GM13976 (cell line): Measurements from ENCODE around the gene CLCN7.

Experiments
- DNase-seq: peaks from one replicate; pipeline ENCODE4 v3.0.0; 2012; ENCODE audit warnings: low spot score
- CTCF ChIP-seq: IDR thresholded peaks from 2 replicates; pipeline ENCODE4 v1.5.1; 2012; ENCODE audit warnings: borderline replicate concordance, mild to moderate bottlenecking; ENCODE audit not compliant: insufficient read depth; ENCODE audit errors: extremely low read depth, missing control alignments, control extremely low read depth
- in situ Hi-C: fragments of 300-500 bp; cut with MboI; formaldehyde crosslinking; loops from one replicate; pipeline ENCODE4 v1.12.0; 2022; ENCODE audit warnings: low sequenced_read_pairs, mixed read lengths, inconsistent platforms; ENCODE audit not compliant: unreplicated experiment

Gene CLCN7

DNA sequence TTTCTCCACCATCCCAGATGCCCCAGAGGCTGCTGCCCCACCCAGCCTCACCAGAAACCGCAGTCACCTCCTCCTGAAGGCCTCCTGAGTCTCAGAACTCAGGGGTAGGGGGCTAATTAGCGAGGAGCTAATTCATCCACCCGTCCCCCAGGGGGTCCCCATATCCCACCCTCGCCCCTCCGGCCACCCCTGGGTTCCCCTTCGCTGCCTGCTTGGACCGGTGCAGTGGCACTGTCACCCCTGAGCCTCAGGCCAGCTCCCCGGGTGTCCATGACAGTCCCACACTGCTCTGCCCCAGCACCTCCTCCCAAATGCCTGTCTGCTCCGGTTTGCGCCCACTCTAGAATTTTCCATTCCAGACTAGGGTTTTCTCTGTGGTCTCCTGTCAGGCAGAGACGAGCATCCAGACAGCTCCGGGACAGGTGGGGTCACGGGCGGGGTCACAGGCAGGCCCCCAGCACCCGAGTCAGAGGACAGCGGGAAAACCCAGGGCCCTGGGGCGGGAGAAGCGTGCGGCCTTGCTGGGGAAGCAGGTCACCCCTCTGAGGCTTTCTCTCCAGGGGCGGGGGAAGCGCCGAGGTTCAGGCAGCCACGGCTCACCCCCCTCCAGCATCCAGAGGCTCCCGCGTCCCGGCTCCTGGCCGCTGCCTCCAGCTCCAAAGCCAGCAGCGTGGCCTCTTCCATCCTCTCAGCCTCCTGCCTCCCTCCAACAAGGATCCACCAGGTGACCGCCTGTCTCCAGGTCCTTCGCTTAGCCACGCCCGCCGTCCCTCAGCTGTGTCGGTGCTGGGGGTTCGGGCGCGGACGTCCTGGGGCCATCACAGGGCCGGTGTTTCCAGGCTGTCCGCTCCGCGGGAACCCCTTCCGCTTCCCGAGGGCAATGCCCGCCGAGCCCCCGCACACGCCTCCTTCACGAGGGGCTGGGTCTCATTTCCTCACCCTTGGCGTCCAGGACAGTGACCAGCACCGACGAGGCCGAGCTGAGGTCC is 47.1 kb downstream of the CLCN7 start:
- no peak for TF ChIP-seq CTCF
- in situ Hi-C loops = no loop called here
- DNase-seq = no peak

DNA sequence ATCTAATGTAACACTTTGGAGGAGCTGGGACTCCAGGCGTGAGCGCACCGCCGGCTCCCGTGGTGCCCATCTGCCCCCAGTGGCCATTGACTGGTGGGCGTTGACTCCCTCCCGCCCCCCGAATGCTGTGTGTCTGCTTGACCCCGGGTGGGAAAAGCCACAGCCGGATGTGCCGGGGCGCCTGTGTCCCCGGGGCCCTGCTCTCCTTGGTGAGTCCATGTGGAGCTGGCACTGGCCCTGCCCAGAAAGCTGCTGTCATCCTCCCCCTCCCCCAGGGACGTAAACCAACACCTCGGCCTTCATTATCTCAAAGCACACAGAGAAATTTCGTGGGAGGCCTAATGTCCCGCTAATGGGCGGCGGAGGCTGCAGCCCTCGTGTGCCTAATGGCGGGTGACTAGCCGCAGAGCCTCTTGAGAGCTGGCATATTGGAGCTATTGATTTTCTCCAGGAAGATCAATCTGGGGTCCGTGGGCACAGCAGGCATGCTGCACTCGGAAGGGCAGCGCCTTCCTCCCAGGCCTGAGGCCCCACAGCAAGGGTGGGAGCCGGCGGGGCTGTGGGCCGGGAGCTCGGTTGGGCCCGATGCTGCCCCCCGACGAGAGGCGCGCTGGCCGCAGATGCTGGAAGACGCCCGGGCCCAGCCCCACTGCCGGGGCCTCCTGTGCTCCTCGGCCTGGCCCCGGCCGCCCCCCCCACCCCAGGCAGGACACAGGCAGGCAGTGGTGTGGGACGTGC is 47.9 kb downstream of the CLCN7 start:
- DNase-seq = no peak
- no peak for TF ChIP-seq CTCF
- in situ Hi-C loops = no loop called here

DNA sequence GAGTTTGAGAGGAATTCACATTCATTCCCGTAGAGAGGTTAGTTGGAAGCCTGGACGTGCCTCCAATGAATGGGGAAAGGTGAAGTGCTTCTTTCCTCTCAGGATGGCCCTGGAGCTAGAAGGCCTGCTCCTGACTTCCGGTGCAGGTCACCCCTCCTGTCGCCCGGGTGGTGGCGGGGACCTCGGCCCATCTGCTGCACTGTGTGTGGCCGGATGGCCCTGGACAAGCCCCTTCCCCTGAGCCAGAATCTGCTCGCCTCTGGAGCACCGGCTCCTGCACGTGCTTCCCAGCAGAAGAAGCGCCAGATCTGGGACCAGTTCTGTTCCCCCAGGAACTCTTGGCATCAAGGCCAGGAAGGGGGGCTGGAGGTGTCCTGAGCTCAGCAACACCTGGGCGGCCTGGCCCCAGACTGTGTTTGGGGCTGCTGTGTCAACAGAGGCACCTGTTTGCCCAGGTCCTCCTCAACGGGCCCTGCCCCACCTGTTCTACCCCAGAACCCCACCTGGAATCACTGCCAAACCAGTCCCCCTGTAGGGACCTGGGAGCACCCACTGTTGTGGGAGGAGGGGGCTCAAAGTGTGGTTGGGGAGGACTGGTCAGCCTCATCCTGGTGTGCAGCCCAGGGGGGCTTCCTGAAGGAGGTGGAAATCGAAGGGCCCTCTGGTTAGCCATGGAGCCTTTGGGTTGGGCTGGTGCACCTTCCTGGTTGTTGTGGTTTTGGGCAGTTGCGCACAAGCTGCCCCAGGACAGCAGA is 49.0 kb downstream of the CLCN7 start:
- in situ Hi-C loops = no loop called here
- TF ChIP-seq CTCF = no peak
- DNase-seq = no peak

DNA sequence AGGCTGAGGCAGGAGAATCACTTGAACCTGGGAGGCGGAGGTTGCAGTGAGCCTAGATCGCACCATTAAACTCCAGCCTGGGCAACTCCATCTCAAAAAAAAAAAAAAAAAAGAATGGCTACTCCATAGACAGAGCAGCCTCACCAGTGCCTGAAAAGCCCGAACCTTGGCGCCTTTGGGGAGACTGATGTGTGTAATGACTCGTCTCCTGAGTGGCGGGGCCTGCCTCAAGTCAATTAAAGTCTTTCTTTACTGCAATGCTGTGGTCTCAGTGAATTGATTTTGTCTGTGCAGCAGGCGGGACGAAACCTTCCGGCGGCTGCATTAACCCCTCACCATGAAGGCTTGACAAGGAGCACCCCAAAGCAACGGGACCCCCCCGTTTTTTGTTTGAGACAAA is 50.8 kb downstream of the CLCN7 start:
- in situ Hi-C loops = no loop called here
- no peak for DNase-seq
- no peak for TF ChIP-seq CTCF

DNA sequence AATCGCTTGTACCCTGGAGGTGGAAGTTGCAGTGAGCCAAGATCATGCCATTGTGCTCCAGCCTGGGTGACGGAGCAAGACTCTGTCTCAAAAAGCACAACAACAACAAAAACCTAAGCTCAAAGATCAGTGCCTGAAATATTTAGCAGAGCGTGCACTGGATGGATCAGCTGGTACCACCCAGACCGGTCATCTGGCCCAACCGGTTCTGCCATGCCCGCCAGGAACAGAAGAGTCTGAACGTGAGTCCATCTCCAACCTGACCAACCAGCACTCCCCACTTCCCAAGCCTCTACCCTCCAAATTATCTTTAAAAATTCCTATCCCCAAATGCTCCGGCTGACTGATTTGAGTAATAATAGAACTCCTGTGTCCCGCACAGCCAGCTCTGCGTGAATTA is 52.8 kb downstream of the CLCN7 start:
- TF ChIP-seq CTCF = no peak
- in situ Hi-C loops = no loop called here
- no peak for DNase-seq

GRCh38 chr16:1420111-1420539 is 54.7 kb downstream of the CLCN7 start:
- no peak for DNase-seq
- in situ Hi-C loops = no loop called here
- no peak for TF ChIP-seq CTCF
